ENCODE measurements around the gene ANAPC16.

Gene ANAPC16

GRCh38 chr10:72215611-72216549 lies at the start of gene ANAPC16, which contains the start of gene ASCC1:
ANAPC16 (plus strand) TSS chr10:72216012; CDS start chr10:72223915, 7,903 bp downstream.
ASCC1 (minus strand) TSS chr10:72216276; CDS start chr10:72213298, 2,978 bp downstream.
- Histone ChIP-seq H3K27me3 (ENCODE audit: insufficient read depth, low read depth, severe bottlenecking) (no peaks in the 10 kb centered on the region), H3K27ac (peak within 1 kb of the TSS; percentile 97), H3K36me3 (peaks cover 21% of the 10 kb centered on the region), H3K9me3 (ENCODE audit: severe bottlenecking) (no peaks in the 10 kb centered on the region), H3K4me3 (ENCODE audit: low read depth, low read length) (peak within 1 kb of the TSS; percentile 85)
- TF ChIP-seq CTCF (IDR thresholded peaks at IDR 0.05; ENCODE audit: low read depth, low read length), result no peak
- peak; percentile 93 for DNase-seq

GRCh38 chr10:72167118-72167517 lies 48.7 kb upstream of the ANAPC16 start:
- DNase-seq, result no peak
- Histone ChIP-seq H3K4me3 (ENCODE audit: low read depth, low read length) (no peak overlapping the region), H3K27ac (no peak overlapping the region), H3K27me3 (ENCODE audit: insufficient read depth, low read depth, severe bottlenecking) (no peaks in the 10 kb centered on the region), H3K36me3 (no peaks in the 10 kb centered on the region; the same call in 1 of the 2 replicates), H3K9me3 (ENCODE audit: severe bottlenecking) (no peaks in the 10 kb centered on the region)
- no peak for TF ChIP-seq CTCF (IDR thresholded peaks at IDR 0.05; ENCODE audit: low read depth, low read length)

- Histone ChIP-seq H3K27ac (no peak overlapping the region), H3K9me3 (ENCODE audit: severe bottlenecking) (no peaks in the 10 kb centered on the region), H3K27me3 (ENCODE audit: insufficient read depth, low read depth, severe bottlenecking) (no peaks in the 10 kb centered on the region), H3K4me3 (ENCODE audit: low read depth, low read length) (no peak overlapping the region), H3K36me3 (no peaks in the 10 kb centered on the region; the same call in 1 of the 2 replicates)
- DNase-seq, result no peak
- no peak for TF ChIP-seq CTCF (IDR thresholded peaks at IDR 0.05; ENCODE audit: low read depth, low read length)
These were observed 45.5 kb upstream of the ANAPC16 start for GRCh38 chr10:72170263-72170662.

- Histone ChIP-seq H3K27me3 (ENCODE audit: insufficient read depth, low read depth, severe bottlenecking) (no peaks in the 10 kb centered on the region), H3K9me3 (ENCODE audit: severe bottlenecking) (no peaks in the 10 kb centered on the region), H3K36me3 (no peaks in the 10 kb centered on the region; the same call in 1 of the 2 replicates), H3K27ac (no peak overlapping the region), H3K4me3 (ENCODE audit: low read depth, low read length) (no peak overlapping the region)
- DNase-seq, result no peak
- no peak for TF ChIP-seq CTCF (IDR thresholded peaks at IDR 0.05; ENCODE audit: low read depth, low read length)
These were observed 45.1 kb upstream of the ANAPC16 start for GRCh38 chr10:72170733-72171132.

- Histone ChIP-seq H3K9me3 (ENCODE audit: severe bottlenecking) (no peaks in the 10 kb centered on the region), H3K4me3 (ENCODE audit: low read depth, low read length) (no peak overlapping the region), H3K27ac (no peak overlapping the region), H3K27me3 (ENCODE audit: insufficient read depth, low read depth, severe bottlenecking) (no peaks in the 10 kb centered on the region), H3K36me3 (no peaks in the 10 kb centered on the region; the same call in 1 of the 2 replicates)
- TF ChIP-seq CTCF (IDR thresholded peaks at IDR 0.05; ENCODE audit: low read depth, low read length), result no peak
- DNase-seq, result no peak
These were observed 44.6 kb upstream of the ANAPC16 start for GRCh38 chr10:72171175-72171630.

Data from WERI-Rb-1 (cell line).